Measurements from ENCODE around the gene SMS. TPM values are rescaled to one million over a fixed set of nuclear protein-coding genes. Genes with fewer than 3 reads are reported as not detected.

The SMS gene
- total RNA-seq, 4 donors from 2014 or later, result 44.6 to 74.3 (median 49.1) TPM

- TF ChIP-seq CTCF (IDR thresholded peaks at IDR 0.05; ENCODE audit: low read depth), result no peak
Observed at GRCh38 chrX:21996872-21997455, 56.5 kb downstream of the SMS start.

GRCh38 chrX:21998037-21998436 is 57.5 kb downstream of the SMS start:
- TF ChIP-seq CTCF (IDR thresholded peaks at IDR 0.05; ENCODE audit: low read depth), result no peak

GRCh38 chrX:22004866-22005265 is 64.4 kb downstream of the SMS start:
- TF ChIP-seq CTCF (IDR thresholded peaks at IDR 0.05; ENCODE audit: low read depth), result no peak

GRCh38 chrX:22012051-22012450 is 71.5 kb downstream of the SMS start:
- TF ChIP-seq CTCF (IDR thresholded peaks at IDR 0.05; ENCODE audit: low read depth), result no peak

- no peak for TF ChIP-seq CTCF (IDR thresholded peaks at IDR 0.05; ENCODE audit: low read depth)
Observed at GRCh38 chrX:22012931-22013330, 72.4 kb downstream of the SMS start.

GRCh38 chrX:22015139-22015750 is 74.7 kb downstream of the SMS start:
- no peak for TF ChIP-seq CTCF (IDR thresholded peaks at IDR 0.05; ENCODE audit: low read depth)

GRCh38 chrX:22021751-22022324 is 81.3 kb downstream of the SMS start:
- TF ChIP-seq CTCF (IDR thresholded peaks at IDR 0.05; ENCODE audit: low read depth), result no peak
